ENCODE measurements around the gene WWC2.

Gene WWC2

DNA sequence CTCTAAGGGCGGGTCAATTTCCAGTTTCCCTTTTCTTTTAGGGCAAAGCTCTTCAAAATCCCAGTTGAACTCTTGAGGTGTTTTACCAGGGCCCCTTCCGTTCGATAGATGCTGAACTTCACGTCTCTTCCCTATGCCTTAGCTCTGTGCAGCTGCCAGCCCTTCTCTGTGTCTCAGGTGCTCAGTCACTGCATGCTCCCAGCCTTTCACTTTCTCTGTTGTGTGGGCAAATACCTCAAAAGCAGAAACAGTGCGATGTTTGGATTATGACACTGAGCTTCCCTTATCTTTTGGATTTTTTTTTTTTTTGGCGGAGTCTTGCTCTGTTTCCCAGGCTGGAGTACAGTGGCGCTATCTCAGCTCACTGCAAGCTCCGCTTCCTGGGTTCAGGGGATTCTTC is 112.5 kb downstream of the WWC2 start:
- no peak for DNase-seq

DNA sequence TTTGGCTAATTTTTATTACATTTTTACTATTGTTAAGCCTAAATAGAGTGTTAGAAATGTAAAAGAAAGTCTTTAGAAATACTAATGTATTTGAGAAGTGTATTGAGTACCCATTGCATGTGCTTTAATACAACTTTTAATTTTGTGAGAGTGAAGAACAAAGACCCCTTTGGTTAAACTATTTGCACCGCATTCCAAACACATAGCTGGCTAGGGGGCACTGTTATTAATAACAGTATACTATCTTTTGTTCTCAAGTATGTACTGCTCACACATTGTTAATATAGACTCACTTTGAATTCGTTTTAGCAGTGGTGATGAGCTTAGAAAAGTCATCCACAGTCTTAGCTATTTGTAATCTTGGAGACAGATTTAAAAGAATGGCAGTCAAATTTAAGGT is 114.9 kb downstream of the WWC2 start:
- DNase-seq = no peak

- DNase-seq = no peak
These were observed 115.9 kb downstream of the WWC2 start for GRCh38 chr4:183214912-183215488.

DNA sequence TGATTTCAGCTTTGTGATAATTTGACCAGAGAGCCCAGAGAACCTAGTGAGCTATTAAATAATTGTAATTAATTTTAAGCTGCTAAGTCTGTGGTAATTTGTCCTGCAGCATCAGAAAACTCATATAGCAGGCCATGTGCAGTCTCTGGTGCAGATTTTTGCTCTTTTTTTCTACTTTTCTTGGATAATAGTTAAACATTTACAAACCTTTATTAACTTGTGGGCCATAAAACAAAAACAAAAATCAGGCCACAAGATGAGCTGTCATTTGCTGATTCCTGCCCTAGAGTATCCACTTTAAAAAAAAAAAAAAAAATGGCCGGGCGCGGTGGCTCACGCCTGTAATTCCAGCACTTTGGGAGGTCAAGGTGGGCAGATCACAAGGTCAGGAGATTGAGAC is 121.2 kb downstream of the WWC2 start:
- no peak for DNase-seq

DNA sequence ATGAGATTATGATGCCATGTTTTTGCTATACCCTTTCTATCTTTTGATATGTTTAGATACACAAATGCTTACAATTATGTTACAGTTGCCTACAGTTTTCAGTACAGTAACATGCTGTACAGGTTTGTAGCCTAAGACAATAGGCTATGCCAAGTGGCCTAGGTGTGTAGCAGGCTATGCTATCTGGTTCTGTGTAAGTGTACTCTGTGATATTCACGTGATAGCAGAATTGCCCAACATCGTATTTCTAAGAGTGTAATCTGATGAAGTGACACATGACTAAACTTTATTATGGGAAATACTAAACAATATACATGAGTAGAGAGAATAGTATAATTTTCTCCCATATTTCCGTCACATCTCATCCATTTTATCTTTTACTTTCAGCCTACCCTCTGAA is 124.0 kb downstream of the WWC2 start:
- DNase-seq = no peak

DNA sequence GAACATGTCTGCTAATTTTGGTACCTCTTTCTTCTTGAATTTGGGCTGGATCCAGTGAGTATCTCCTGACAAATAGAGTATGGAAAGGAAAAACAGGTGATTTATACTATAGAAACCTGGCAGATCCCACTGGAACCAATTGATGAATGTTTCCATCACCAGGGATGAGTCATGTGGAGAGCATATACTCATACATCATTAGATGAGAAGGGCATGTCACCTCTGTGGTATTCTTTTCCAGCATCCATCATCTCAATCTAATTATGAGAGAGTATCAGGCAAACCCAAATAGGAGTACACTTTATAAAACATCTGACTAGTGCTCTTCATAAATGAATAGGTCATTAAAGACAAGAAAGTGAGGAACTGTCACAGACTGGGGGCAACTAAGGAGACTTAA is 130.3 kb downstream of the WWC2 start:
- no peak for DNase-seq

DNA sequence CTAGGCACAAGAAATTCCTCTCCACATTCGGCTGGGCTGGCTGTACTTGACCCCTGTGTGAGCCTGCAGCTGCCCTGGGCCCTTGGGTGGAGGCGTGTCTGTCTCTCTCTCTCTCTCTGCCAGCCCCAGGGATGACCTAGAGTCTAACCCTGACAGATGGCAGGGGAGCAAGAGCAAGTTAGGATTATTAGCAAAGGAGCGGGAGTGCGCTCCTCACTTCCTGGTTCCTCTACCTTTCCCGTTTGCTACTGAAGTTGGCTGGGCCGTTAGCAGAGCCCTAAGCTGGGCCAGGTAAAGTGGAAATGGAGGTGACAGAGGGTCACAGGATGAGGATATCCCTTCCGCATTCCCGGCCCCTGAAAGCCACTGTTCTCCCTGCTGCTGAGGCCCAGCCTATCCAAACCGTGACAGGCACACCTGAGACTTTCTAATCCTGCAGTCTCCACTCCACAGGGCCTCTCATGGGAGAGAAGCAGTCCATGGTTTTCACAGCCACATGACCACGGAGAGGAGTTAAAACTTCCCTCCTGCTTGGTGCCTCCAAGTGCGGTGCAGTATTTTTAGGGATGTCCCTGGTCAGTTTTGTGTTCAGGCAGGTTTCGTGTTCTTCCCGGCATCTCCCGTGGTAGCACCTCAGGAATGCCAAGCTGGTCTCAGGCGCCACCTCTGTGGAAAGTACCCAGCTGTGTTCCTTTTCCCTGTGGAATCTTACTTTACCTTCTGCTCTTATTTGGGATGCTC is 141.7 kb downstream of the WWC2 start:
- DNase-seq = no peak

DNA sequence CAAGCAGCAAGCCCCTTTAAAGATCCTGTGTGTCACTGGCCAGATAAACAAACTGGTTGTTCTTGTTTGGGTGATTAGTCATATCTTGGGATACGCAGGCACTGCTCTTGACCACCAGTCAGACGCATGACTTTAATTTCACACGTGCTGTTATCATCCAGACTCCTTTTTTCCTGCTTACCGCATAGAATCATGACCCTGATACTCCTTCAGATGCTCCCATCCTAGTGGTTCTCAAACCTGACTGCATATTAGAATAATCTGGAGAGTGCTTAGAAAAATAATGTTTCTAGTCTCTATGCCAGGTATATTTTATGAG is 142.2 kb downstream of the WWC2 start:
- DNase-seq = peak; percentile 90

DNA sequence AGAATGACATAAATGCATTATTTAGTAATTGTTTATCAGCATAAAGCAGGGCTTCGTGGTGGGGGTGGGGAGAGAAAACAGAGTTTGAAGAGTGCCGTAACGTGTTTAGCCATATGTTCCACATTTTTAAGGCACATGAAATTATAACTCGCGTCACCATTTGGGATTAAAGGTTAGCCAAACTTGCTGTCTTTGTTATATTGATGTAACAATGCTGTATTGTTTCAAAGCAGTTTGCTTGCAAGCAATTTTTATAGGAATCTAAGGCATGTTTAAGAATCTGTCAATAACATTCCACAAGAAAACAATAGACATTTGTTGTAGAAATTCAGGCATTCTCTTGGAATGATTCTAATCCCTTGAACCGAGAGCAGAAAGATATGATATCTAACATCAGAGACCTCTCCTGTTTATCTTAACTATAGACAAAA is 142.7 kb downstream of the WWC2 start:
- no peak for DNase-seq

GRCh38 chr4:183242291-183242690 is 143.2 kb downstream of the WWC2 start:
- DNase-seq = no peak

DNA sequence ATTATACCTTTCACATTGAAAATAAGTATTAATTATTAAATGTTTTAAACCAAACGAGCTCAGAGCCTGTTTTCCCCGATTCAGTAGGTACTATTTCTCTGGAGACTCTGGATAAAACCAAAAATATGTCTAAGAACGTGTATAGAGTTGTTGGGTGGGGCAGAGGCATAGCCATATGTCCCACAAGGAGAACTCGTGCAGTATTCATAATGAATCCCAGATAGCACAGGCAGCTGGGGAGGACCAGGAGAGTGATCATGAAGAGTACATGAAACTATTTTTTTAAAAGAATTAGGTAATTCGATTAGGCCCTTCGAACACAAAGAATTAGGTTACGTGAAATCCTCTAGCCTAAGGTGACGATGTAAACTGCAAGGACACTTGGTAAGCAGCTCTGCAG is 145.0 kb downstream of the WWC2 start:
- no peak for DNase-seq

DNA sequence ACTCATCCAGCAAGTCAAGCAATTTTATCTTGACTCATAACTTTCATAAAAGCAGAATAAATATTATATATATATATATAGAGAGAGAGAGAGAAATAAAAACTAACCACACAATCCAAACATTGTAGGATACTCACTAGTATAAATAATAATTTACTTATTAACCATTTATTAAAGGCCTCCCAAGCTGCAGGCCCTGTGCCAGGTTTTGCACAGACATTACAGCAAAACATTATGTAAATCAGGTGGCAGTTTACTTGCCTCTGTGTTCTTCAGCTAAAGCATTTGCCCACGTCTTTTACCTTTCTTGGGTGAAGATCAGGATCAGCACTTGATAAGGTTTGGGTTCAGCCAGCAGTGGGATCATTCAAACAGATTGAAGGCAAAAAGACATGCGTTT is 145.4 kb downstream of the WWC2 start:
- no peak for DNase-seq

DNA sequence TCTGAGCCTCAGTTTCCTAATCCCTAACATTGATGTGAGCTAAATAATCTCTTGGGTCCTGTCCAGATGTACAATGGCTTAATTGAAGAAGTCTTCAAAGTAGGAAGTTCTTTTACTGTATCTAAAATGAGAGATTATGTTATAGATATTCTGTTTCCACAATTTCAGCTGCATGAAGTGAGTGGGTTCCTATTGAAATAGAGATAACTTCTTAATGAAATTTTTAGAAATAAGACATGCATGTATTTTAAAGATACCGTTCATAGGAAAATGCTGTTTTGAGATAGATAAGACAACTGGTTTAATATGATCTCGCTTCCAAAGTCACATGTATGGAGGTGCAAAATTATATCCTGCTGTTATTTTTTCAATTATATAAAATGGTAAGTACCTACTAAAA is 149.1 kb downstream of the WWC2 start:
- peak; percentile 79 for DNase-seq

- DNase-seq = peak; percentile 73
These were observed 150.8 kb downstream of the WWC2 start for GRCh38 chr4:183249854-183250253.

- DNase-seq = no peak
These were observed 151.8 kb downstream of the WWC2 start for GRCh38 chr4:183250831-183251230.

DNA sequence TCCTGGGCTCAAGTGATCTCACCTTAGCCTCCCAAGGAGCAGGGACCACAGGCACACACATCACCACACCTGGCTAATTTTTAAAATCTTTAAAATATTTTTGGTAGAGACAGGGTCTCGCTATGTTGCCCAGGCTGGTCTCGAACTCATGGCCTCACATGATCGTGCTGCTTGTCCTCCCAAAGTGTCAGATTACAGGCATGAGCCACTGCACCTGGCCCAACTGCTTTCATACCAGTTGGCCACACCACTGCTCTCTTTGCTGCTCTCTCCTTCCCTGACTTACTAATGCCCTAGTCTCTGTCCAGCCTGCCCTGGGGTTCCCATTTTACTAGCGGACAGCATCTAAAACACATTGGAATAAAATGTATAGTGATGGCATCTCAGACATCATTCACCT is 153.9 kb downstream of the WWC2 start:
- no peak for DNase-seq

DNA sequence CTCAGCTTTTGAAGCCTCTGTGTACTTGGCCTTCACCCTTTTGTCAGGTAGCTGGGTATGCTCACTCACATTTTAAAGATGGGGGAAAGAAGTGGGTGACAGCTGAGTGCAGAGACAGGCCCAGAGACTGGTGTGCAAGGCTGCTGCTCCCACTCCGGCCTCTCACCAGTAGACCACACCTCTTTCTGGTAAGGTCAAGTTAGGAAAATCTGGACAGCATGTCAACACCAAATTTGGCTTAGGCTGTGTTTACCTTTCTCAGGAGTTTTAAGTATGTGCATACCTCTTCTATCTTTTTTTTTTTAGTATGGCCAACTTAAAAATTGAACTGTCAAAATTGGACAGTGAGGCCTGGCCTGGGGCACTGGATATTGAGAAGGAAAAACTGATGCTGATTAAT is 154.4 kb downstream of the WWC2 start:
- DNase-seq = no peak

DNA sequence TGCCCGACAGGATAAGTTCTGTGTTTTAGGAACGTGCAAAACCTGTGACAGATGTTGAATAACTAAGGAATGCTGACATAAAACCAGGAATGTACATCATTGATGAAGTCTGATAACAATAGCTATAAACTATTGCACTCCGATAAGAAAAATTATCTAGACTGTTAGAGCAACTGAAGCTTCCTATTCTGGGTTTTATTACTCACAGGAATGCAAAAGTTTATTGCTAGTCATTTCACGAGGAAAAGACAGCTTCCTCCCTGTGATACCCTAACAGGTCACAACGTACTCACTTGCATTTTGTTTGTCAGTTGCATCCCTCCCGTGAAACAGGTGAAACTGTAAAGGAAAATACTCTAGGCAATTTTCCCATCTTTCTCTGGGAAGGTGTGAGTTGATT is 155.1 kb downstream of the WWC2 start:
- DNase-seq = no peak

DNA sequence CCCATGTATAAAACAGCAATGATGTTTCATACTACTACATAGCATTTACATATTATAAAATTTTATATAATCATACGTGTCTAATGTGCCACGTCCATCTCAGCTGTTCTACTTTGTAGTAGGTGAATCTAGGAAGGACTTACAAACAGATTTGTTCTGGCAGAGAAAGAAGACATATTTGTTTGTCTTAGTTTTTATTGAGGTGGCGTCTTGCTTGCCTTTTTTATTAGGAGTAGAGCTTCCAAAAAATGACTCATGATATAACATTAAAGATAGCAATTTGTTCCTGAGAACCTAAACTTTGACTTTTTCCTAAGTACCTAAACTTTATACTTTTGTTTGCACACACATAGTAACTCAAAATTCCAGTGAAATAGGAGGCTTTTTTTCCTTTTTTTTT is 156.4 kb downstream of the WWC2 start:
- no peak for DNase-seq

DNA sequence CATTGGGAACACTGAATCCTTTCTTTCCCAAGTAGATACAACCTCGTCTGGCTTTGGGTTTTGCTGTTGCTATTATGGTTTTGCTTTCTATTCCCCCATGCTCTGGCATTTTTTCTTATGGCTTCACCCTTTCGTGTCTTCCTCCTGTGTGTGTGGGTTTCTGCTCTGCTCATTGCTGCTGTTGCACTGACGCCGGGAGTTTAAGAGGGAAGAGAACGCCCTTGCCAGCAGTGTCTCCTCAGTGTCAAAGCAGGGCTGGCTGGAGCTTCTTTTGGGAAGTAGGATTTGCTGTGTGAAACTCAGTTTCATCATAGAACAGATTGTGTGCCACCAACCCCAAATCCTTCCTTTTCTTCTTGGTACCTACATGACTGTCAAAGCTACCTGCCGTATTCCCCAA is 157.3 kb downstream of the WWC2 start:
- DNase-seq = no peak

DNA sequence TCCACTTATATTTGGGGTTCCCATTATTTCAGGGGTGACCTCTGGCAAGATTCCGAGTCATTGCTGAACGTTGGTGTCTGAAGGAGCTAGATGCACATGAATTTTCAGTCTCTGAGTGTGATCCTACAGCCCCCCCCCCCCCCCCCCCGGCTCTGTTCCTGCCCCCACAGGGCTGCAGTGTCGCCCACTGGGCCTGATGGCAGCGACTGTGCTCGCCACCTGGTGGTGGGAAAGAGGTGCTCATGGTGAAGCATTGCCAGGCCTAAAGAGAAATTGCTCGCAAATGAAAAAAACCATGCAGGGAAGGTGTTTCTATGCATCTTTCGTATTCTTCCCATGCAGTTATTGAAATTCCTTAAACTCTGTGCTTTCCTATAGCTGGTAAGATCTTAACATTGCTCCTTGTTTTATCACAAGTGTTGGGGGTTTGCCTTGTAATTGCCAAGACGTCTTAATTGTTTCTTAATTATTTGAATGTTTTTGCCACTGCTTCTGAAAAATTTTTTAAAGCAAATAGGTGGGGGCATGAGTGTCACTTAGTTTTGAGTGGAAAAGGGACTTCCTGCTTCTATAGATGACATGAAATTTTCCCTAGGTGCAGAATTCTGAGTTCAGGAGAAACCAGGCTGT is 157.8 kb downstream of the WWC2 start:
- DNase-seq = peak; percentile 65

- DNase-seq = no peak
These were observed 158.8 kb downstream of the WWC2 start for GRCh38 chr4:183257808-183258207.

DNA sequence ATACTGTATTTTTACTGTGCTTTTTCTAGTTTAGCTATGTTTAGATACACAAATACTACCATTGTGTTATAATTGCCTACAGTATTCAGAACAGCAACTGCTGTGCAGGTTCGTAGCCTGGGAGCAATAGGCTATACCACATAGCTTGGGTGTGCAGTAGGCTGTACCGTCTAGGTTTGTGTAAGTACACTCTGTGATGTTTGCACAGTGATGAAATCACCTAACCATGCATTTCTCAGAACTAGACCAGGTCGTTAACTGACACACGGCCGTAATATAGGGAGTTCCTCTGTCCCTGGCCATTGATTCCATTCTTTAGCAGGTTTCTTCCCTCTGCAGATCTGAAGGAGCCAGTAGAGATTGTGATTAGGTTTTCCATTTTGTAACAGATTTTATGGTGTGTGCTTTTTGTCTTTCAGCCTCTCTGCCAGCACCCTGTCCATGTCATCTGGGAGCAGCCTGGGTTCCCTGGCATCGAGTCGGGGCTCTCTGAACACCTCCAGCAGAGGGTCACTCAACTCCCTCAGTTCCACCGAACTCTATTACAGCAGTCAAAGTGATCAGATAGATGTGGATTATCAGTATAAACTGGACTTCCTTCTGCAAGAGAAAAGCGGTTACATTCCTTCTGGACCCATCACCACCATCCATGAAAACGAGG is 161.6 kb downstream of the WWC2 start:
- no peak for DNase-seq

Measured in hematopoietic multipotent progenitor cell treated with erythropoietin and hydrocortisone succinate and interleukin-3 and kit ligand, for 8 days (in vitro differentiated cells).